Psoas muscle (tissue), 8 donors: Measurements from ENCODE around the gene ELP5. TPM values are rescaled to one million over a fixed set of nuclear protein-coding genes. Genes with fewer than 3 reads are reported as not detected.
A peak's percentile ranks its signal among the peaks of the same experiment; 100 is the strongest.

ENCODE experiments used
- ATAC-seq, 4 donors: fragments of 200-7000 bp; cut with Tn5 transposase; one replicate each; pipeline ENCODE4 v1.9.1; 2020; ENCODE audit warnings: moderate library complexity in 3 of 4, mild to moderate bottlenecking in 2 of 4
- DNase-seq, 2 donors: peaks; one replicate each; pipeline ENCODE4 v3.0.0-alpha.2; 2020
- H3K27ac ChIP-seq: fragments of 200-600 bp; one replicate; pipeline ENCODE4 v1.8.0; 2022
- H3K27me3 ChIP-seq, 3 donors: fragments of 200-600 bp in 1 of 3; one replicate each; pipeline versions ENCODE4 v1.6.1 to v1.8.0; 2013 to 2022; ENCODE audit warnings: low read length in 2 of 3, mild to moderate bottlenecking in 2 of 3, moderate library complexity in 1 of 3; ENCODE audit not compliant: insufficient read depth in 3 of 3
- H3K36me3 ChIP-seq, 2 donors: fragments of 200-600 bp in 1 of 2; one replicate each; pipeline versions ENCODE4 v1.6.1 to v1.8.0; 2013 to 2022; ENCODE audit warnings: low read depth in 1 of 2, mild to moderate bottlenecking in 1 of 2, moderate library complexity in 1 of 2; ENCODE audit not compliant: insufficient read depth in 1 of 2
- H3K4me1 ChIP-seq: fragments of 200-600 bp; one replicate; pipeline ENCODE4 v1.8.0; 2022
- H3K4me3 ChIP-seq: fragments of 200-600 bp; one replicate; pipeline ENCODE4 v1.8.0; 2022; ENCODE audit warnings: mild to moderate bottlenecking
- H3K9me3 ChIP-seq: fragments of 200-600 bp; one replicate; pipeline ENCODE4 v1.8.0; 2022
- CTCF ChIP-seq: fragments of 200-600 bp; IDR thresholded peaks from one replicate; pipeline ENCODE4 v1.8.0; 2022; ENCODE audit warnings: antibody characterized with exemption
- WGBS, 3 donors: extraction: QIAGEN DNeasy Blood & Tissue Kit; methylation state at CpG; one replicate each; pipeline versions ENCODE4 v1.1.6 to v1.1.7; 2013; 5-methylcytosine and 5-hydroxymethylcytosine counted together
- intact Hi-C, 2 donors: fragments of 100-400 bp; cut with DNase I; formaldehyde crosslinking; loops; one replicate each; pipeline versions ENCODE4 v1.11.0 to v1.14.2; 2022
- polyA plus RNA-seq, 3 donors: library from polyadenylated mRNA; stranded (reverse); fragments of 200-250 nt; gene quantifications; one replicate each; pipeline ENCODE4 v1.2.3, GENCODE V29; 2013
- total RNA-seq, 4 donors: library from RNA; stranded (reverse); fragmentation: NEBNext Ultra II Directional in 2 of 4; extraction: Animal tissue kit (Norgen Biotek cat#: 25700) in 2 of 4; gene quantifications; one replicate each; pipeline versions ENCODE4 v1.2.1 to v1.2.4, GENCODE V29; 2021 to 2023
- donor health status: healthy with polysubstance abuse.
- donor health status: DM: no; HTN: no; CAD: no; lungs with moderate emphysema.
- donor health status: Bipolar disorder and iron deficiency.
- donor health status: healthy.
- donor health status: DM: yes; HTN: yes; CAD: no.
- donor health status: DM: no; HTN: no; CAD: no.
- donor health status: DM: no; HTN: no; CAD: no.
- donor health status: DM: yes; HTN: yes; CAD: no.

ELP5 gene
- total and polyA plus RNA-seq, 7 donors: 50.4 to 104 (median 81.0) TPM

GRCh38 chr17:7283471-7284216, 31.6 kb downstream of the ELP5 start:
- WGBS, 3 donors: 49 to 65% (median 49%) methylated on average over 15 to 18 of the region's 18 CpGs
- ATAC-seq (no peak), DNase-seq (peak in 1 of 2 donors; percentile 69)
- Histone ChIP-seq H3K36me3 (peaks cover 0 to 44% of the 10 kb centered on the region in 2 donors), H3K27me3 (no peaks in the 10 kb centered on the region), H3K9me3 (no peaks in the 10 kb centered on the region), H3K4me3 (peak overlapping the region; percentile 86), H3K4me1 (peaks cover 29% of the 10 kb centered on the region), H3K27ac (peak overlapping the region; percentile 96)
- TF ChIP-seq CTCF: no peak
- intact Hi-C loops: loop anchor here in 1 of 2 donors (5.0 kb wide), 1 partner anchor 64 kb away; no protein-coding TSS in a partner anchor

GRCh38 chr17:7284911-7285310, 32.9 kb downstream of the ELP5 start:
- intact Hi-C loops: loop anchor here in 1 of 2 donors (5.0 kb wide), 1 partner anchor 62 kb away; no protein-coding TSS in a partner anchor
- no peak overlapping the region for H3K4me3 ChIP-seq
- WGBS, 3 donors: 81 to 93% (median 82%) methylated on average over 16 of the region's 16 CpGs
- H3K27me3 ChIP-seq: no peaks in the 10 kb centered on the region
- peak overlapping the region; percentile 96 for H3K27ac ChIP-seq
- no peaks in the 10 kb centered on the region for H3K9me3 ChIP-seq
- TF ChIP-seq CTCF: no peak
- no peak for ATAC-seq
- DNase-seq: no peak
- H3K36me3 ChIP-seq: peaks cover 0 to 44% of the 10 kb centered on the region in 2 donors
- H3K4me1 ChIP-seq: peaks cover 28% of the 10 kb centered on the region

GRCh38 chr17:7285679-7286078, 33.7 kb downstream of the ELP5 start:
- 60 to 78% (median 62%) methylated on average over 12 of the region's 12 CpGs for whole genome bisulfite sequencing, 3 donors
- no peak for ATAC-seq
- Histone ChIP-seq H3K9me3 (no peaks in the 10 kb centered on the region), H3K4me3 (no peak overlapping the region), H3K27ac (peak overlapping the region; percentile 96), H3K36me3 (peaks cover 0 to 44% of the 10 kb centered on the region in 2 donors), H3K27me3 (no peaks in the 10 kb centered on the region), H3K4me1 (peaks cover 30% of the 10 kb centered on the region)
- intact Hi-C loops: no loop called here
- TF ChIP-seq CTCF: no peak
- no peak for DNase-seq

GRCh38 chr17:7289256-7290032, 37.4 kb downstream of the ELP5 start:
- DNase-seq (peak in 1 of 2 donors; percentile 79), ATAC-seq (peak; percentile 24 to 48 (median 37))
- Histone ChIP-seq H3K9me3 (no peaks in the 10 kb centered on the region), H3K4me3 (no peak overlapping the region), H3K36me3 (peaks cover 0 to 34% of the 10 kb centered on the region in 2 donors), H3K4me1 (peaks cover 27% of the 10 kb centered on the region), H3K27ac (peak overlapping the region; percentile 46), H3K27me3 (peaks cover 0 to 9% (median 0%) of the 10 kb centered on the region in 3 donors)
- no peak for TF ChIP-seq CTCF
- 32 to 62% (median 38%) methylated on average over 10 to 18 of the region's 18 CpGs for WGBS, 3 donors
- intact Hi-C loops: no loop called here
